Ishikawa (cell line): ENCODE data around the gene SPRR1B.

Experiments
- CEBPB ChIP-seq: IDR thresholded peaks from 2 replicates; pipeline ENCODE4 v1.6.1; 2012
- EP300 ChIP-seq: IDR thresholded peaks from 2 replicates; pipeline ENCODE4 v1.6.1; 2012; ENCODE audit warnings: borderline replicate concordance
- FOXM1 ChIP-seq: IDR thresholded peaks from 2 replicates; pipeline ENCODE4 v1.6.1; 2012; ENCODE audit warnings: low read depth, borderline replicate concordance
- MAX ChIP-seq: IDR thresholded peaks from 2 replicates; pipeline ENCODE4 v1.6.1; 2012
- NFIC ChIP-seq: IDR thresholded peaks from 2 replicates; pipeline ENCODE4 v1.6.1; 2012
- RAD21 ChIP-seq: IDR thresholded peaks from 2 replicates; pipeline ENCODE4 v1.6.1; 2012; ENCODE audit warnings: low read depth
- TAF1 ChIP-seq: IDR thresholded peaks from 2 replicates; pipeline ENCODE4 v1.6.1; 2012; ENCODE audit warnings: low read depth, mild to moderate bottlenecking
- TCF12 ChIP-seq: IDR thresholded peaks from 2 replicates; pipeline ENCODE4 v1.6.1; 2012; ENCODE audit warnings: low read depth
- USF1 ChIP-seq: IDR thresholded peaks from 2 replicates; pipeline ENCODE4 v1.6.1; 2012
- YY1 ChIP-seq: IDR thresholded peaks from 2 replicates; pipeline ENCODE4 v1.6.1; 2012; ENCODE audit warnings: low read depth
- ZBTB7A ChIP-seq: IDR thresholded peaks from 2 replicates; pipeline ENCODE4 v1.6.1; 2012; ENCODE audit warnings: low read depth
- TF ChIP-seq, protein P1 (sequence below): IDR thresholded peaks from 2 replicates; pipeline ENCODE4 v1.6.1; 2012; ENCODE audit warnings: low read depth, mild to moderate bottlenecking

GRCh38 chr1:153001382-153001781, 29.6 kb upstream of the SPRR1B start, which contains the start of gene SPRR3:
- TF ChIP-seq, protein P1, sequence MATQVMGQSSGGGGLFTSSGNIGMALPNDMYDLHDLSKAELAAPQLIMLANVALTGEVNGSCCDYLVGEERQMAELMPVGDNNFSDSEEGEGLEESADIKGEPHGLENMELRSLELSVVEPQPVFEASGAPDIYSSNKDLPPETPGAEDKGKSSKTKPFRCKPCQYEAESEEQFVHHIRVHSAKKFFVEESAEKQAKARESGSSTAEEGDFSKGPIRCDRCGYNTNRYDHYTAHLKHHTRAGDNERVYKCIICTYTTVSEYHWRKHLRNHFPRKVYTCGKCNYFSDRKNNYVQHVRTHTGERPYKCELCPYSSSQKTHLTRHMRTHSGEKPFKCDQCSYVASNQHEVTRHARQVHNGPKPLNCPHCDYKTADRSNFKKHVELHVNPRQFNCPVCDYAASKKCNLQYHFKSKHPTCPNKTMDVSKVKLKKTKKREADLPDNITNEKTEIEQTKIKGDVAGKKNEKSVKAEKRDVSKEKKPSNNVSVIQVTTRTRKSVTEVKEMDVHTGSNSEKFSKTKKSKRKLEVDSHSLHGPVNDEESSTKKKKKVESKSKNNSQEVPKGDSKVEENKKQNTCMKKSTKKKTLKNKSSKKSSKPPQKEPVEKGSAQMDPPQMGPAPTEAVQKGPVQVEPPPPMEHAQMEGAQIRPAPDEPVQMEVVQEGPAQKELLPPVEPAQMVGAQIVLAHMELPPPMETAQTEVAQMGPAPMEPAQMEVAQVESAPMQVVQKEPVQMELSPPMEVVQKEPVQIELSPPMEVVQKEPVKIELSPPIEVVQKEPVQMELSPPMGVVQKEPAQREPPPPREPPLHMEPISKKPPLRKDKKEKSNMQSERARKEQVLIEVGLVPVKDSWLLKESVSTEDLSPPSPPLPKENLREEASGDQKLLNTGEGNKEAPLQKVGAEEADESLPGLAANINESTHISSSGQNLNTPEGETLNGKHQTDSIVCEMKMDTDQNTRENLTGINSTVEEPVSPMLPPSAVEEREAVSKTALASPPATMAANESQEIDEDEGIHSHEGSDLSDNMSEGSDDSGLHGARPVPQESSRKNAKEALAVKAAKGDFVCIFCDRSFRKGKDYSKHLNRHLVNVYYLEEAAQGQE, result no peak
- TF ChIP-seq CEBPB (no peak), YY1 (no peak), MAX (no peak), TAF1 (no peak), USF1 (no peak), ZBTB7A (no peak), EP300 (no peak), FOXM1 (no peak), NFIC (no peak), TCF12 (no peak), RAD21 (no peak)
